Bronchial epithelial cell (primary cell): ENCODE measurements around the gene SCN7A. TPM values are rescaled to one million over a fixed set of nuclear protein-coding genes. Genes with fewer than 3 reads are reported as not detected.
A peak's percentile ranks its signal among the peaks of the same experiment; 100 is the strongest.
"Not testable (repeated sequence)": the region's sequence is repeated elsewhere in the genome, so short reads cannot be mapped to it uniquely, and the experiment has no call there.

ENCODE experiments used
- DNase-seq: peaks from one replicate; pipeline ENCODE4 v3.0.0-alpha.2; 2010; ENCODE audit warnings: low read depth
- FAIRE-seq: peaks from 2 replicates; lab custom pipeline; 2011; peaks lifted over from hg19 to GRCh38; lab: Jason Lieb, UNC
- H3K27me3 ChIP-seq: 2 replicates; pipeline ENCODE4 v1.5.1; 2011; ENCODE audit warnings: low read length; ENCODE audit not compliant: control insufficient read depth, insufficient read depth
- H3K36me3 ChIP-seq: 2 replicates; pipeline ENCODE4 v1.5.1; 2011; ENCODE audit warnings: low read length; ENCODE audit not compliant: control insufficient read depth, insufficient read depth
- H3K4me3 ChIP-seq: 2 replicates; pipeline ENCODE4 v1.5.1; 2011; ENCODE audit warnings: mild to moderate bottlenecking, low read depth, low read length, control low read depth
- total RNA-seq: library from RNA; depleted of rRNA; stranded (reverse); fragments of >200 nt; gene quantifications from 2 replicates; pipeline ENCODE4 v1.2.1, GENCODE V29; 2014
- TF ChIP-seq, protein P1 (sequence below): IDR thresholded peaks from 2 replicates; pipeline ENCODE4 v1.5.1; 2011; ENCODE audit warnings: mild to moderate bottlenecking, moderate library complexity, low read length, control low read depth, inconsistent platforms; ENCODE audit not compliant: insufficient read depth, severe bottlenecking

SCN7A gene
- total RNA-seq, 1 donor from 2014 or later, result not detected

DNA sequence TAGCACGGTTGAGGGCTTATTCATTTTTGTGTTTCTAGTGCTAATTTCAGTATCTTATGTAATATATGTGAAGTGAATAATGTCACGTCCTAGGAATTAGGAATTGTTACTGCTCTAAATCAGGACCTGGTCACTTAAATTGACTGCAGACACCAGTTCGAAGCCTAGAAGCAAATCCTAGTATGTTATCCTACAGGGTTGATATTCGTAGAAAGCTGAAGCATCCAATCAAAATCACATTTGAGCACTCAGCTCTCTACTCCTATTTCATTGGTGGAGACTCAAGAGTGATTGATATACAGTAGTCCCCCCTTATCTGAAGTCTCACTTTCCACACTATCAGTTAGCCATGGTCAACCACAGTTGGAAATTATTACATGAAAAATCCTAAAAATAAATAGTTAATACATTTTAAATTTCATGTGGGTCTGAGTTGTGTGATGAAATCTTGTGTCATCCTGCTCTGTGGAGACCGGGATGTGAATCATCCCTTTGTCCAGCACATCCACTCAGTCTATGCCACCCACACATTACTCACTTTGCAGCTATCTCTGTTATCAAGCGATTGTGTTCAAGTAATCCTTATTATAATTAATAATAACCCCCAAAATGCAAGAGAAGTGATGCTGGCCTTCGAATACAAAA is 83.1 kb downstream of the SCN7A start:
- FAIRE-seq, result no peak
- DNase-seq, result peak; percentile 97
- Histone ChIP-seq H3K4me3 (no peak overlapping the region), H3K27me3 (no peaks in the 10 kb centered on the region), H3K36me3 (no peaks in the 10 kb centered on the region)
- TF ChIP-seq, protein P1, sequence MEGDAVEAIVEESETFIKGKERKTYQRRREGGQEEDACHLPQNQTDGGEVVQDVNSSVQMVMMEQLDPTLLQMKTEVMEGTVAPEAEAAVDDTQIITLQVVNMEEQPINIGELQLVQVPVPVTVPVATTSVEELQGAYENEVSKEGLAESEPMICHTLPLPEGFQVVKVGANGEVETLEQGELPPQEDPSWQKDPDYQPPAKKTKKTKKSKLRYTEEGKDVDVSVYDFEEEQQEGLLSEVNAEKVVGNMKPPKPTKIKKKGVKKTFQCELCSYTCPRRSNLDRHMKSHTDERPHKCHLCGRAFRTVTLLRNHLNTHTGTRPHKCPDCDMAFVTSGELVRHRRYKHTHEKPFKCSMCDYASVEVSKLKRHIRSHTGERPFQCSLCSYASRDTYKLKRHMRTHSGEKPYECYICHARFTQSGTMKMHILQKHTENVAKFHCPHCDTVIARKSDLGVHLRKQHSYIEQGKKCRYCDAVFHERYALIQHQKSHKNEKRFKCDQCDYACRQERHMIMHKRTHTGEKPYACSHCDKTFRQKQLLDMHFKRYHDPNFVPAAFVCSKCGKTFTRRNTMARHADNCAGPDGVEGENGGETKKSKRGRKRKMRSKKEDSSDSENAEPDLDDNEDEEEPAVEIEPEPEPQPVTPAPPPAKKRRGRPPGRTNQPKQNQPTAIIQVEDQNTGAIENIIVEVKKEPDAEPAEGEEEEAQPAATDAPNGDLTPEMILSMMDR, result no peak

DNA sequence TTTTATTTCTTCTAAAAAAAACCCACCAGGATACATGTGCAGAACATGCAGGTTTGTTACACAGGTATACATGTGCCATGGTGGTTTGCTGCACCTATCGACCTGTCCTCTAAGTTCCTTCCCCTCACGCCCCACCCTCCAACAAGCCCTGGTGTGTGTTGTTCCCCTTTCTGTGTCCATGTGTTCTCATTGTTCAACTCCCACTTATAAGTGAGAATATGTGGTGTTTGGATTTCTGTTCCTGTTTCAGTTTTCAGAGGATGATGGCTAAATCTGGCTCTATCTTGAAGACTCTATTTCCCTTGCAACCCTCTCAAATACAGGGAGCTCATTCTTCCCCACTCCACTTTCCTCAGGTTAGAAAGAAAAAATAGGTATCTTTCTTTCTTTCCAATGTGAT is 86.3 kb downstream of the SCN7A start:
- not testable (repeated sequence) for FAIRE-seq, H3K4me3 ChIP-seq, H3K36me3 ChIP-seq, H3K27me3 ChIP-seq, DNase-seq

DNA sequence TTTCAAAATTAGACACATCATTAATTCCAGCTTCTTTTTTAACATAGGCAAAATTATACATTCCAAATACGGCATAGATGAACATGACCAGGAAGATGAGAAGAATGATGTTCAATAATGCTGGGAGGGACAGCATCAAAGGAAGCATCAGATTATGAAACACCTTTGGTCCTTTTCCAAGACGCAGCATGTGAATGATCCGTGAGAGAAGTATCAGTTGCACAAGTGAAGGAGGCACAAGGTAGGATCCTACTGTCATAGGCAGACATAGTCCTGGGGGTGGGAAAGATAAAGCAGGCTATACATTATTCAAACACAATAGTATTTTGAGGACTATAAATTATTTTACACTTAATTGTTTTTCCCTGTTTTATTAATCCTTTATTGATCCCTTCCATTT is 87.7 kb downstream of the SCN7A start:
- TF ChIP-seq, protein P1, result no peak
- FAIRE-seq (peak; percentile 55), DNase-seq (no peak)
- Histone ChIP-seq H3K36me3 (no peaks in the 10 kb centered on the region), H3K27me3 (no peaks in the 10 kb centered on the region), H3K4me3 (no peak overlapping the region)

DNA sequence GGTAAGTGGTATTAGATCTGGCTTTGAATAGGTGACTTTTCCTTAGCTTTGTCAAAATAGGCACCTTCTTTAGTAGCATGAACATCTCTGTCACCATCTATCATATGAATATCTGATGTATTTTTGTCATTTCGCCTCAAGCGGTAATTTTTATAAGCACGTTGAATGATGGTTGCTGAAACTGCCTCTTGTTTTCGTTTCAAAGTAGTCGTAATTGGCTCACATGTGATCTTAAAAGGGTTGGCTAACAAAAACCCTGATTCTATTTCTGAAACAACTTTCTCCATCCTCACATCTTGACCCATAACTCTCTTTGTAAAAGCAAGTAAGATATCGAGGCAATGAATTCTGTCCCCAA is 88.5 kb downstream of the SCN7A start:
- Histone ChIP-seq H3K4me3 (no peak overlapping the region), H3K36me3 (no peaks in the 10 kb centered on the region), H3K27me3 (no peaks in the 10 kb centered on the region)
- DNase-seq, result no peak
- TF ChIP-seq, protein P1, result no peak
- no peak for FAIRE-seq

DNA sequence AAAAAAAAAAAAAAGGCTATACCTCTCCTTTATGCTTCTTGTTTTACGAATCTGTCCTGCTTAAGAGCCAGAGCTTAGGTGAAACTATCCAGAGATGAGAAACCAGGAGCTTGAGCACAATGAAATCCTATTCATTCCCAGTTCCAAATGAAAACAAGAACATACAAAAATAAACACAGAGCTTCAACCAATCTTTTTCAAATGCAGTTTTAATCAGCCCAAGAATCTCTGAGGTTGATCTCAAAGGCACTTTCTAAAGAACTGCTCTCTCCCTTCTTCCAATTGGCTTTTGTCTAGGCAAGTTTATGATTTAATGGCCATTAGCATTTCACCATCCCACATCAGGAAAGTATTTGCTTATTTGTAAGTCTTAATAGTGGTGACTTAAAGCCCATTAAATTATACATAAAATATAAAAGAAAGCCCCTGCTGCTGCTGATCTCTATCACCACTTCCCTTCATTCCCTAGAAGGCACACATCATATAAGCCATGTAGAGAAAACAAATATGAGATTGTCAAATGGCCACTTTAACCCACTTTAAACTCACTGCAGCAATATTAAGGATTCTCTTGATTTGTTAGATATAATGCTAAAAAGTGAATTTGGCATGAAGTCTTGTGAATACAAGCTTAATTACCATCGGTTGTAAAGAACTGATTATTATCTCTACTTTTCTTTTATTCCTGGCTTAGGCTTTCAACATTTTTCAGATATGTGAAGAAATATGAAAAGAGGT is 89.0 kb downstream of the SCN7A start:
- TF ChIP-seq, protein P1, result no peak
- no peaks in the 10 kb centered on the region for H3K36me3 ChIP-seq
- no peak for FAIRE-seq
- H3K27me3 ChIP-seq, result no peaks in the 10 kb centered on the region
- H3K4me3 ChIP-seq, result no peak overlapping the region
- no peak for DNase-seq

DNA sequence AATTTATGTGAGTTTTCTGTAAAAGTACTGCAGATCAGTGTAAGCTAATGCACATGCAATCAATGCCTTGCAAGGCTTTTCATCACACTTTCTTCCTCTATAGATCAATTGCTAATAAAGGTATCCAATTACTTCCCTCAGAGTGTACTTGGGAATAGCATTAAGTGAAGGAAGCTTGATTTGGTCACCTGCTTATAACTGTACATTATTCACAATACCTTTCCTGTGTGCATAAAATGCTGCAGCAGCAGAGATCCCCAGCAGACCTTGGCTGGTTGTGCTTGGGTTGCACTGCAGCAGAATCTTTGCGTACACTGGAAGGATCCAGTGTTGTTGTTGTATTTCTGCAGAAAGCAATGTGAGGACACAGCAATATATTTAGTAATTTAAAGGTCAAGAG is 99.8 kb downstream of the SCN7A start:
- FAIRE-seq (no peak), DNase-seq (no peak)
- TF ChIP-seq, protein P1, result no peak

More for the DNA sequence above, 99.8 kb downstream of the SCN7A start:
- H3K4me3 ChIP-seq, result no peak overlapping the region
- no peaks in the 10 kb centered on the region for H3K27me3 ChIP-seq
- H3K36me3 ChIP-seq, result no peaks in the 10 kb centered on the region
